DMS114 treated with DMSO at 0.1 percent for 48 hours (cell line): Measurements from ENCODE around the gene FRS3.
"Not testable (repeated sequence)": the region's sequence is repeated elsewhere in the genome, so short reads cannot be mapped to it uniquely, and the experiment has no call there.

Experiments
- DNase-seq: peaks from one replicate; lab custom pipeline; 2025; ENCODE audit not compliant: unreplicated experiment; lab: John Stamatoyannopoulos, UW

The FRS3 gene, protein sequence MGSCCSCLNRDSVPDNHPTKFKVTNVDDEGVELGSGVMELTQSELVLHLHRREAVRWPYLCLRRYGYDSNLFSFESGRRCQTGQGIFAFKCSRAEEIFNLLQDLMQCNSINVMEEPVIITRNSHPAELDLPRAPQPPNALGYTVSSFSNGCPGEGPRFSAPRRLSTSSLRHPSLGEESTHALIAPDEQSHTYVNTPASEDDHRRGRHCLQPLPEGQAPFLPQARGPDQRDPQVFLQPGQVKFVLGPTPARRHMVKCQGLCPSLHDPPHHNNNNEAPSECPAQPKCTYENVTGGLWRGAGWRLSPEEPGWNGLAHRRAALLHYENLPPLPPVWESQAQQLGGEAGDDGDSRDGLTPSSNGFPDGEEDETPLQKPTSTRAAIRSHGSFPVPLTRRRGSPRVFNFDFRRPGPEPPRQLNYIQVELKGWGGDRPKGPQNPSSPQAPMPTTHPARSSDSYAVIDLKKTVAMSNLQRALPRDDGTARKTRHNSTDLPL

DNA sequence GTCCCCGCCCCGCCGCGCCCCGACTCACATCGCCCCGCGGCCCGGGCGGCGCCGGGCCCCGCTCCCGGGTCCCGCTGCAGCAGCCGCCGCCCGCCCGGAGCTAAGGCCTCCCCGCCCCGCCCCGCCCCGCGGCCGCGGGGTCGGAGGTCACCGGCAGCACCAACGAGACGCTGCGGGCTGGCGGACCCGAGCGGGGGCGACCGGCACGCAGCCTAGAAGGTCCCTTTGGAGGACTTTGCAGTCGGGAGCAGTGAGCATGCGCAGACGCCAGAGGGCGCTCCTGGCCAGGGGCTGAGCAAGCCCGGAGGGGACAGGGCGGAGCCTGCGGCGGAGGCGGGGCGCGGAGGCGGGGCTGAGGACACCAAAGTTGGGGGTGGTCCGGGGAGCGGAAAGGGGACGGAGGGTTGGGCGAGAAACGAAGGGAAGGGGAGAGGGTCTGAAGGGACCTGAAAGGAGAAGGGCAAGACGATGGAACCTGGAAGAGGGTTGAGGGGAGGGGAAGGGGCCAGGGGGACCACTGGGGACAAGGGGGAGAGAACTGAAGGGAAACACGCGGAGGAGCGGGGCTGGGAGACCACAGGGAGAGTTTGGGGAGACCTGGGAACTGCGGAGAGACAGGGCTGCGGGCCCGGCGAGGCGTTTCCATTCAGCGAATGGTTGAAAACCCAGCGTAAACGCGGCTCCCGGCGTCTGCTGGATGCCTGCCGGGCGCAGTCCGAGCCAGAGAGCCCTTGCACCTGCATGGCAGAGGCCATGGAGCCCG lies at the start of gene FRS3:
Gene FRS3 (minus strand): TSS at position 113 of the 763 bp plus-strand sequence. CDS start 2,913 bp downstream, outside the sequence.
- peak; percentile 91 for DNase-seq

DNA sequence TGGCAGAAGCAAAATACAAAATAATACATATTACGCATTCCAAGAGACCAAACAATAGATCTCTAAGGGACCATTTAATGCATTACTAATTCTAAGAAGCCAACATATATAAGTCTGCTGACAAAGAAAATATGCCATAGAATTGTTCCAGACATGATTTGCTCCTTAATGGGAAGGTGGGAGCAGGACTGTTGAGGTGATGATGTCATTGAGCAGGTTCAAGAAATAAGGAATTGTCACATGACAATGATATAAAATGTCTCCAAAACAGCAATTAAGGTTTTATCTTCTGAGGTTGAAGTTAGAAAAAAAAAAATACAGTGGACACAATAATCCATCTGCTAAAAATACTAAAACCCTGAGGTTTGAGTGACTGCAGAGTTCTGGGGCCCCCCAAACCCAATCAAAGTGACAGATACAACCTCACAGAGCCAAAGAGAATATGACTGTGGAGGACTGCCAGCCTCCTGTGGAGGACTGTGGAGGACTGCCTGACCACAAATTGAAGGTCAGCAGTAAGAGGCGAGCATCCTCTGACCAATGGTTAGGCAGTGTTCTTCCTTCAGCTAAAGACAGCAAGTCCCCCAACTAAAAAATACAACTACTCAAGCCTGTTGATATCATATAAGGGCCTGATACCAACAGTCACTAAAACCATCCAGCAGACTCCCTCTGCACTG lies 46.8 kb upstream of the FRS3 start:
- no peak for DNase-seq

DNA sequence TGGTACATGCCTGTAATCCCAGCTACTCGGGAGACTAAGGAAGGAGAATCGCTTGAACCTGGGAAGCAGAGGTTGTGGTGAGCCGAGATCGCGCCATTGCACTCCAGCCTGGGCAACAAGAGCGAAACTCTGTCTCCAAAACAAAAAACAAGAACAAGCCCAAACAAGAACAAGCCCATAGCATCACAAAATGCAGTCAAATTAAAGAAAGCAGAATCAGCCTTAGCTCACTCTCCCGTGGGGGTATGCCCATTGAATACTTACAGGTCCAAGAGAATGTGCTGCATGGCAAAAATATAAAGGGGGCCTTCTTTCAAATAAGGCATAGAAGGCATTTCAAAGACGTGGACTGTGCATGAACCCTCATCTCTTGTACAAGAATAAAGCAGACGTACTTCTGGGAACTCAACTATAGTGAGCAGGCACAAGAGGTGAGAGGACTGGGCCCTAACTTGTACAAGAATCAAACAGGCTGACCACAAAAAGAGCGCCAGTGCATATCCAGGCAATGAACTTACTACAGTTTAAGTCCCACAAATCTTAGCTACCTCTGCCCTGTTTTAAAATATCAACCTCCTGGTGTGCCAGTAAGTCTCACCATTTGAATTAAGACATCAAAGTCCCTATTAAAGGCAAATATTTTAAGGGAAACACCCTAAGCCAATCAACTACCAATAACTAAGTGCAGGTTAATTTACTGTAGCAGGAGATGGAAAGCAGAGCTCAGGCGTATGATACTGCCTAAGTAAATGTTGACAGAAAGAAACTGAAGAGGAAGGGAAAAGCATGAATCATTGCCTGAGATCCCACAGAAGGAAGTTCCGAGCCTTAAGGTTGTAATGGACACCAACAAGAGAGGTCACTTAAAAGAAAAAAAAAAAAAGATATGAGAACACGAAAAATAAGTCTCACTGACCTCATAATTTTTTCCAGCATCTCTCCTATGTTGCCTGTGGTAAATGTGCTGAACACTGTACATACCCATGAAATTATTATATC lies 45.2 kb upstream of the FRS3 start:
- no peak for DNase-seq

DNA sequence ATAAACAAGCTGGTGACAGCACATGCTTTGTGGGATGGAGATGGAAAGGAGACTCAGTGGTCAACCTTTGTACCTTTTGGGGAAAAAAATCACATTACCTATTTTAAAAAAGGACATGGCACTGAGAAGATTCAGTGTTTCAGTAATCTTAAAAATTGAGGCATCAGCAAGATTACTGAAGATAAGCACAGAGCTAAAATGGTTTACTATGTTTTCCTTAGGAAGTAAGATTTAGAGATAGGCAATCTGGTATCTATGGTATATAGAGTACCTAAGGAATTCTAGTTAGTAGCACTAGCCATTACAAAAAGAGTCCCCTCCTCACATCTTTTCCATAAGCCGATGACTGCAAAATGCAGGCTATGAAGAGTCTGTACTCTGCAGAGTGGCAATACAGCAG lies 43.5 kb upstream of the FRS3 start:
- DNase-seq = no peak

DNA sequence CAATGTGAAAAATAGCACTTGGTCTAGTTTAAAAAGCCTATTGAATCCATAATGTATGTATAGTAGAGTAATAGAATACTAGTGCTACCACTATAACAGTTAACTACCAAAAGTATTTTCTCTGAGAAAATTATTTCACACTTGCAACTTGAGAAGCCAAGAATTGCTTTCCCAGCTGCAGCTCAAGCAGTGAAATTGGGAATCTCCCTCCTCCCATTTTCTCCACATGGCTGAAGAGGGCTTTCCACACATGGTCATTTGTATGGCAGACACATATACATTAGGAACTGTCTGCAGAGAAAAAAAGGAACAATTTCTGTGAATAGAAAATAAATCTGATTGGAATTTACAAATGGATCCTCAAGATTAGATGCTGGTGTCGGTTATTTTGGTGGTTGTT lies 42.3 kb upstream of the FRS3 start:
- DNase-seq = no peak

DNA sequence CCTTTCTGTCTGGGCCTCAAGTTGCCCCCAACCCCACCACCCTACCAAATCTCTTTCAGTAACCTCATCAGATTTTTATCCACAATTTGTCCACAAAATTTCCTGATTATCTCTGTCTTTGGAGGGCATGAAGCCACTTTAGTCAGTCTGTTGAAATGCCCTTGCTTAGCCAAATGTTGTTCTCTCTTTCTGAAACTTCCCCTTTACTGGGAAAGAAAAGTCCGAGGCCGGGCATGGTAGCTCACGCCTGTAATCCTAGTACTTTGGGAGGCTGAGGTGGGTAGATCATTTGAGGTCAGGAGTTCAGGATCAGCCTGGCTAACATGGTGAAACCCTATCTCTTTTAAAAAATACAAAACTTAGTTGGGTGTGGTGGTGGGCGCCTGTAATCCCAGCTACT lies 41.6 kb upstream of the FRS3 start:
- no peak for DNase-seq

DNA sequence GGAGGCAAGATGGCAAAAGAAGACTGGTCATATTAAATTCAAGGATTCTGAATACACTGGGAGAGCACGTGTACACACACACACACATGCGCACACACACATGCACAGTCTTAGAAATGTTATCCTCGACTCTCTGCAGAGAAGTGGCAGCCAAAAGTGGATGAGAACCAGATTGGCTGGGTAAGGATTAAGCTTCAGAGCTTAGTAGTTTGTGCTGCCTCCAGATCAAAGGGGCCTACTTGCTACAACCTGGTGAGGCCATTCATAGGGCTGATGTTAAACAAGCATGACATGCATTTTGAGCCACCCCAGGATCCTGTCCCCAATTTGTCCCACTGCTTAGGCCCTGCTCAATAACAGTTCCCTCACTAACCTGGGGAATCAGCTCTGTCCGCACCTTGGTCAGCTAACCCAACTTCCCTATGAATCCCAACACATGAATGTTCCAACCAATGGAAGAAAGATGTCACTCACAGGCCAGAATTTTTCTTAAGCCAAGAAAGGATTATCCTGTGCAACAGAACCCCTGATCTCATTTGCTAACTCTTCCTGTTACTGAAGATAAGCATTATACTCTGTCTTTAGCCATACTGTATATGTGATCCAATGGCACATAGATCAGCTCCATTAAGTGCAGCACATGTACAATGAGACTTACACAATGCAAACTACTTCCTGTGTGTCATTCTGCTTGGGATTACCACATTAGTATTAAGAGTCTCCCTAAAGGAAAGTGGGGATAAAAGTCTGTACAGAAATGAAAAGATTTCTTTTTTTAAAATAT lies 38.8 kb upstream of the FRS3 start:
- DNase-seq = no peak

DNA sequence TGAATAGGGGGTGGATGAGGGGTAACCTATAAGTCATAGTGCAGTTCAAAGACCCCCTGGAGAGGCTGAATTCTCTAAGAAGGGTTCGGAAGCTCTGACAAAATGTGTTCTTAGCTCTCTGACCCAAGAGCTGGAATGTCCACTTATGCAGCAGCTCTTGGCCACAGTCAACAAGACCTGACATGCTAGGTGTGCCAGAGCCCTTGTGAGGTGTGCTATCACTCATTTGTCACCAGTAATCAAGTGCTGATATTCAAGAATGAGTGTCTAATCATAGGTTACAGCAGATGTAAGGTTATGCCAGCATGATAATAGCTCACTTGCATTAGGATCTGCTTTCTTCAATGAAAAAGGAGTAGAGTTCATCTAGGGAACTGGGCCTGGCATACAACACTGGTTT lies 35.9 kb upstream of the FRS3 start:
- no peak for DNase-seq

DNA sequence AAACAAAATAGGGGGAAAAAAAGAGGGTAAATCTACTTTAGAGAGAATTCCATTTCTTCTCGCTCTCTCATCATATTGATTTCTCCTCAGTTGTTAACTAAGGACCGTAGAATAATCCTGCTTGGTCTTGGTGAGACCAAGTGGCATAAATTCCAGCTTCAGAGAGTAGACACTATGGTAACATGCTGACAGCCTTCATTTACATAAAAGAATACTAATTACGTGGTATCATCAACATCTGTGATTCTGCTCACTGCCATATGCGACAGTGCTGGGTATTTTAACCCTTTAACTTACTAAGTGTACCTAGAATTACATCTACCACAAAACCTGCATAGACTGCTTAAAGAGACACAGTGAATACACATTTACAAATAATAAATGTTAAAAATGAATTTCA lies 34.9 kb upstream of the FRS3 start:
- DNase-seq = no peak

DNA sequence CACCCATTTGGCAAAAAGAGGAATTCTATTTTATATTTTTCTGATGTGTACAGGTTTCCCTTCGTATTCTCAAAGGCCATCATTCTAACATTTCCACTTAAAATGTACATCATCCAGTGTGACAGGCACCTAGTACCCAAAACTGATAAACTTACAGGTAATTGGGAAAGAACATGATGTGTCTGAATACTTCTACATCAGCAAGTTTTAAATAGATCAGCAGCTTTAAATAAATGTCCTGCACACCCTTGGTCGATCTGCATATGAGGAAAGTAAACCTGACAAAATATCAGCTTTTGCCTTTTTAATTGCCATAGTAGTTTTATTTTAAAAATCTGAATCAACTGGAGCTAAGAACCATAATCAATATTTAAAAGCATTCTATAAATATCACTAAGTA lies 34.3 kb upstream of the FRS3 start:
- DNase-seq = no peak

DNA sequence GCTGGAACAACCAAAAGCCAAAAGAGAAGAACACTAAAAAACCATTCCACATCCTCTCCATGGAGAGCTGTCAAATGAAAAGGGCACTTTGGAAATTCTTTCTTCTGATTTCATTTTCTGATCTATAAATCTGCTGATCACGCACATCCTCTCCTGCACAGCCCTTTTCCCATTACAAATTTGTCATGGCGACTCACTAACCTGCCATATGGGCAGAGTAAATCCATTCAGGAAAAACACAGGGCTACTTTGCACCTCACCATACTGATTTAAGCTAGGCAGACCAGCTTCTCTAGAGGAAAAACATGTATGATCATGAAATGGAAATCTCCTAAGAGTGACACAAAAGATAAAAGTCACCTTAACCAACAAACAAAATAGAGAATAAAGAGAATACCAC lies 33.8 kb upstream of the FRS3 start:
- no peak for DNase-seq

DNA sequence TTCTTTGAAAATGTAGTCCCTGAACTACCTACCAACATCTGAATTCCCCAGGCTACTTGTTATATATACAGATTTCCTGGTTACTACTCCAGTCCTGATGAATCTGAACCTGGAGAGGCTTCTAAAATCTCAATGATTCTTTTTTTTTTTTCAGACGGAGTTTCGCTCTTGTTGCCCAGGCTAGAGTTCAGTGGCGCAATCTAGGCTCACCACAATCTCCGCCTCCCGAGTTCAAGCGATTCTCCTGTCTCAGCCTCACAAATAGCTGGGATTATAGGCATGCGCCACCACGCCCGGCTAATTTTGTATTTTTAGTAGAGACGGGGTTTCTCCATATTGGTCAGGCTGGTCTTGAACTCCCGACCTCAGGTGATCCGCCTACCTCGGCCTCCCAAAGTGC lies 32.2 kb upstream of the FRS3 start:
- DNase-seq = not testable (repeated sequence)

DNA sequence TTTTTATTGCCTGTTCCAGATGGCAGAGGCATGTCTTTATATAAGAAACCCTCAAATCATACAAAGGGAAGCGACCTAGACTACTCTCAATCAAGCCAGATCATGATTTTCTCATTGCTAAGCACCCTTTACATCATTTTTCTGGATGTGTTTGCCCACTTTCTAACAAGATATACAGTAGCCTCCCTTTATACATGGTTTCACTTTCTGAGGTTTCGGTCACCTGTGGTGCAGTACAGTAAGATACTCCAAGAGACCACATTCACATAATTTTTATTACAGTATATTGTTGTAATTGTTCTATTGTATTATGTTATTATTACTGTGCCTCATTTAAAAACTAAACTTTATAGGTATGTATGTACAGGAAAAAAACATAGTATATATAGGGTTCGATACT lies 31.4 kb upstream of the FRS3 start:
- no peak for DNase-seq

DNA sequence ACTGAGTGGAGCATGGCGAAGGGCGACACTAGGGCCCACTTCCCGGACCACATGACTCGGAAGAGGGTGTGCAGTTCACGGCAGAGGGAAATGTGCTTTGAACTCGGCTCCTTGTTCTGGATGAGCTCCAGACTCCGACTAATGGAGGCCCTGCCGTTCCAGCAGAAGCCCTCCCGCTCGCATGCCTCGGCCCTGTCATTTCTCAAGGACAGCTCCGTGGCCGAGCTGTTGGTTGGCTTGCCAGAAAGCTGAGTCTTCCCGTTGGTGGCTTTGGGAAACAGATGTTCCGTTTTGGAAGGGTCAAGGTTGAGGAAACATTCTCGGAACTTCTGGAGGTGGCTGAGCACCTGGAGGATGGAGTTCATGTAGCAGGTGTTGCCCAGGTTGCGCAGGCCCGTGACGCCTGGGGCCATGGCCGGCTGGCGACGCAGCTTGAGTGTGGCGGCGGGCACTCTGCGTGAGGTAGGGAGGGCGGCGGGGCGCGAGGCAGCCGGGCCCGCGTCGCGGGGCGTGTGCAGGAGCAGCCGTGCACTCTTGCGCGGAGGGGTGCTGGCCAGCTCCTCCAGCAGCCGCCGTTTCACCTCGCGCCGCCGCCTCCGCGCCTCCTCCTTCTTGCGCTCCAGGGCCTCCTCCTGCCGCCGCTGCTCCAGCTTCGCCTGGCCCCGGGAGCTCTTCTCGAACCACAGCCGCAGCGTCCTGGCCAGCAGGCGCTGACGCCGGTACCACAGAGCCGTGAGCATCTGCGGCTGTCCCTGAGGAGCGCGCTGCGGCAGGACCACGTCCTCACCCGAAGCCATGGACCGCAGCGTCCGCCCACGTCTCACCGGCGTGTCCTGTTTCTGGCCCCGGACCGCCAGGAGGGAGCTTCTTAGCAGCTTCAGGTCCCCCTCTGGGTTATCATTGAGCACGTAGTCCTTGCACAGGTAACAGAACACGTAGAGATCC lies 26.4 kb upstream of the FRS3 start:
- no peak for DNase-seq

DNA sequence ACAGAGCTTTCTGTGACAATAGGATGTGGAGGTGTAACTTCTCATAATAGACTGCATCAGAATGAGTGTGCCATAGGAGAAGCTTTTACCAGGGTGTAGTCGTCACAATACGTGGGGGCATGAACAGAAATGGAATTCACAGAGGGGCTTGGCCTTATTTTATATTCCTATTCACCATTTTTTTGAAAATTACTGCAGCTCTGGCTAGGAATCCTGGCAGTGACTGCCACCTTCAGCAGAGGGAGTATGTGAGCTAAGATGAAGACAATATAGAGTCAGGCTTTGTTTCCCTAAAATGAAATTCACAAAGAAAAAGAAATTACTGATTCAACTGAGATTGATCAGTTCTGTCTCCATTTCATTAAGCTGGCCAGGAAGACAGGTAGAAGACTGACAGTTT lies 21.7 kb upstream of the FRS3 start:
- DNase-seq = peak; percentile 52

DNA sequence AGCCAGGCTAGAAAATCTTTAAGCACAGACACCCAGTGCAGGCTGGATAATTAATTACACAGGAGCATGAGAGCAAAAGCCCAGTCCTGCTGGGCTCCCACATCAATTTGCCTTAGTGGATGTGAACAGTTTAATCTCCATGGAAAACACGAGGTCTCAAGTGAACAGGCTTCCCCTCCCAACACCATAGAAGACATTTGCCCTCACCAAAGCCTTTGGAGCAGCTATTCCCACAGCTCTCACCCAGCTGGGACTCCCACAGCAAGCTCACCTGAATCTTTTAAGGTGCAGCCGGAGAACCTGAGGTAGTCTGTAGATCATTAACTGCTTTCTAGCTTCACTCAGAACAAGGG lies 19.8 kb upstream of the FRS3 start:
- no peak for DNase-seq

DNA sequence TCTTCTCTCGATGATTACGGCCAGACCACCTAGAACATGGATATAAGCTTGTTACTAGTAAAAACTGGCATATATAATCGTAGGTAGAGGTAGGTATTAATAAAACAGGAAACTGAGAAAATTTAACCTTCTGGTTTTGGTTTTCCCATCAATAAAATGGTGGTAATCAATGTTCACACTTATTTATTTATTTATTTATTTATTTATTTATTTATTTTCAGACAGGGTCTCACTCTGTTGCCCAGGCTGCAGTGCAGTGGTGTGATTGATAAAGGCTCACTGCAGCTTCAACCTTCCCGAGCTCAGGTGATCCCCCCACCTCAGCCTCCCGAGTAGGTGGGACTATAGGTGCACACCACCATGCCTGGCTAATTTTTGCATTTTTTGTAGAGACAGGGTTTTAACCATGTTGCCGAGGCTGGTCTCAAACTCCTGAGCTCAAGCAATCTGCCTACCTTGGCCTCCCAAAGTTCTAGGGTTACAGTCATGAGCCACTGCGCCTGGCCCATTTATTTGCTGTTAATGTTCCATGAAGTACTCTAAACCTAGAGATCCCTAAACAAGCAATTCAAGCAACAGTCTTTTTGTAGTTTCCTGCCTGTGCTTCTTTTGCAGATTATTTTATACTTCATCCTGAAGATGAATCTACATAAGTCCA lies 19.3 kb upstream of the FRS3 start:
- no peak for DNase-seq

DNA sequence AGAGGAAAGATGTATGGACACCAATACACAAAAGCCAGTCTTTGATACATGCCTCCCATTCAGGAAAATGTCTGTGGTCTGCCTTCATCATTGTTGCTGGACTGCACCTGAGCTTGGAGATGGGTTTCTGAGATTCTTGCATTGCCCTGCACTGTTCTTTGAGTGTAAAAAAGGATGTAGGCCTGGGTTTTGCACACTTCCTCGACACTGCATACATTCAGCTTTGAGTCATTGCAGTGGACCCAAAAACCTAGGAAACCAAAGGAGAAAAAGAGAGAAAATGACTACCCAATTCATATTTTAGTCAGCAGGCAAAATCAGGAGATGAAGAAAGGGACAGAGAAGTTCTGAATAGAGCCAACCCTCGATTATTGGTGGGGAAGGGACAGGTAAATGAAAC lies 16.8 kb upstream of the FRS3 start:
- DNase-seq = no peak
